HG02981 (cell line): Measurements from ENCODE around the gene OCEL1.

Source experiments
- ATAC-seq: cut with Tn5 transposase; IDR thresholded peaks from one replicate; pipeline ENCODE4 v1.9.1; 2021; ENCODE audit warnings: mild to moderate bottlenecking, moderate library complexity; ENCODE audit not compliant: unreplicated experiment

The OCEL1 gene

DNA sequence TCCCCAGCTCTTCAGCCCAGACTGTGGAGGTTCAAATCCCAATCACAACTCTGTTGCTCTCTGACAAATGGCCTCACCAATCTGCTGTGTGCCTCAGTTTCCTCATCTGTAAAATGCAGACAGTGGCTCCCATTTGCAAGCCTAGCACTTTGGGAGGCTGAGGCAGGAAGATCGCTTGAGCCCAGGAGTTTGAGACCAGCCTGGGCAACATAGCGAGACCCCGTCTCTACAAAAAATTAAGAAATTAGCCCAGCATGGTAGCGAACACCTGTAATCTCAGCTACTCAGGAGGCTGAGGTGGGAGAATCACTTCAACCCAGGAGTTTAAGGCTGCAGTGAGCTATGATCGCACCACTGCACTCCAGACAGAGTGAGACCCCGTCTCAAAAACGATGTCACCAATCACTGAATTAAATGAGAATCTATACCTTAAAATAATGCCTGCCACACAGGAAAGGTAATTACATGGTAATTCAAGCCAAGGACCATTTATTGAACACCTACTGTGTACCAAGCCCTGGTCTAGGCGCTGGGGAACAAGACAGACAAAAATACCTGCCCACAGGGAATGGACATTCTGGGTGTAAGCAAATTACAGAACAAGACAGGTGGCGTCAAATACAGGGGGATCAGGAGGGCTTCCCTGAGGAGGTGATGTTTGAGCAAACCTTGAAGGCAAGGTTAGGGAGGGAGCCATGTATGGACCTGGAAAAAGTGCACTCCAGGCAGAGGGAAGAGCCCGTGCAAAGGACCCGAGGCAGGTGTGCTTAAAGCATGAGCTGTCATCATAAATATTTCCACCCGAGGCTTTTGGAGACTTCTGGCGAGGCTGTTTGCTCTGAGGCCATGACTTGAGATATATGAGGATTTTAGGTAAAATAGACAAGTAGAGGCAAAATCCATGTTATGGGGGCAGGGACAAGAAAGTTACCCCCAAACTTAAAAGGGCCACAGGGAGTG, 12.0 kb downstream of the OCEL1 start:
- no peak for ATAC-seq

DNA sequence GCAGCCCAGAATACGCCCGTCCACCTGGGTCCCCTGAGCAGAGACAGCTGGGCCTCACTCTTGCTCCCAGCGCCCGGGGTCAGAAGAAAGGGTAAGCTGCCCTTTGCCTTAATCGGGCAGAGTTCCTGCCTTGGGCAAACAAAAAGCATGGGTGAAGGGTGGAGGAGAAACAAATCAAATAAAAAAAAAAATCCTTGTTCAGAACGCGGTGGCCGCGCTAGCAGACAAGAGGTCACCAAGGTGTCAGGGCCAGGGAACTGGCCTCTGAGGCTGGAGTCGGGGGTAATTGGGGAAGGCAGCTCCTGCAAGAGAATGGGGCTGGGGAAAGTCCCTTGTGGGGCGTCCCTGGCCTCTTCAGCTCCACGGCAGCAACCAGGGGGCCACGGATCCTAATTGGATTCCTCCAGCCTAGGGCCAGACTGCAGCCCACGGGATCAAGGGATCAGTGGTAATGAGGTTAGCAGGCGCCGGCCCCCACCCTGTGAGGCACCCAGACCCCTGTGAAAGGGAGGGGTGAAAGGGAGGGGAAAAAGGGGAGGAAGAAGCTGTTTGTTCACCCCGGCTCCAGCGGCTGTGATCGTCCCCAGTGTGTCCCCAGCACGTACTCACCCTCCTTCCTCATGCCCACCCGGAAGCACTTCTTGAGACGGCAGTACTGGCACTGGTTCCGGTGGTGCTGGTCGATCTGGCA, 14.2 kb downstream of the OCEL1 start:
- no peak for ATAC-seq

DNA sequence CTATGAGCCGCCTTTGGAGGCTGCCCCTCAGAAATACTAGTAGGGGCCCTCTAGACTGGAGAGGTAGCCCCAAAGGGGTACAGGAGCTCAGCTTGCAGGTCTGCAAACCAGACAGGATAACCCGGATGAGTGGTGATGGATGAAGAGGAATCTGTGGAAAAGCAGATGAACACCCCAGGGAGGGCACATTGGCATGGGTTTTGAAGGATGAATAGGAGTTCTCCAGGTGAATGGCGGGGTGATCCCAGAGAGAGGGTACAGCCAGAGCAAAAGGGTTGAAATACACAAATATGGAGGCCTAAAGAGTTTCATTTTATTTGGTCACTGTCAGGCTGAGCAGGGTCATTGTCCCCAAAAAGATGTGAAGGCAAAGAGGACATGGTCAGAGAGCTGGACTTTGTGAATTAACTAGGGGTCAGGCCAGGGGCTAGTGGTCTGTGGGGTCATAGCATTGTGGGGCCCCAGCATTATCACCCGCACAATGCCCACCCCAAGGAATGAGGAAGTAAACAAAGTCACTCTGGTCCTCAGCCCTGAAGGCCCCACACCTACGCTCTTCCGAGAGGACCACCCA, 14.9 kb downstream of the OCEL1 start:
- no peak for ATAC-seq

DNA sequence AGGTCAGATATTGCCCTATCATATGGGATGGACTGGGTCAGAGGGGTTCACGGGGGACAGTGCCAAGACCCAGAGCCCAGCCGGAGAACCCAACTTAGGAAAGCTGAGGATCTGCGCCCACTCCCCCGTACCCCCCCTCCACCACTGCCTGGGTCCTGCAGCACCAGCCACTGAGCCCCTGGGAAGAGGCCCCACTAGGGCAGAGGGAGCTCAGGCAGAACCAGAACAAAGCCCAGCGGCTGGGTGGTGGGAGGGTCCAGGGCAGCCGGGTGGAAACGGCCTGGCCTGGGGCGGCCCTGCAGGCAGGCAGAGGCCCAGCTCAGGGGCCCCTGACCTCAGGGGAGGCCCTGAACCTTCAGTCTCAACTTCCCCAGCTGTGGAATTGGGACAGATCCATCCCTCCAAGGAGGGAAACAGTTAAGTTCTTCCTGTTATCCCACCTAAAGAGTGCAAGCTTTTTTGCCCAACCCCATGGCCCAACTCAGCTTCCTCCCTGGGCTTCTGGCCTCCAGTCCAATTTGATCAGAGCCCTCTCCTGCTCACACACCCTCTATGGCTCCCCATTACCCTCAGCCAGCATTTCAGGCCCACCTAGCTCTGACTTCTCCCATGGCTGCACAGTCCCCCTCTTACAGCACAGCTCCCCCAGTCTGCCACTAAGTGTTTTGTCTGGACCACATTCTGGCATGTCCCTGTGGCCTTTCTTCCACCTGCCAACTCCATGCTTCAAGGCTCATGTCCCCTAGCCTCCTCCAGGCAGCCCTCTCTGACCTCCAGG, 16.6 kb downstream of the OCEL1 start:
- no peak for ATAC-seq

DNA sequence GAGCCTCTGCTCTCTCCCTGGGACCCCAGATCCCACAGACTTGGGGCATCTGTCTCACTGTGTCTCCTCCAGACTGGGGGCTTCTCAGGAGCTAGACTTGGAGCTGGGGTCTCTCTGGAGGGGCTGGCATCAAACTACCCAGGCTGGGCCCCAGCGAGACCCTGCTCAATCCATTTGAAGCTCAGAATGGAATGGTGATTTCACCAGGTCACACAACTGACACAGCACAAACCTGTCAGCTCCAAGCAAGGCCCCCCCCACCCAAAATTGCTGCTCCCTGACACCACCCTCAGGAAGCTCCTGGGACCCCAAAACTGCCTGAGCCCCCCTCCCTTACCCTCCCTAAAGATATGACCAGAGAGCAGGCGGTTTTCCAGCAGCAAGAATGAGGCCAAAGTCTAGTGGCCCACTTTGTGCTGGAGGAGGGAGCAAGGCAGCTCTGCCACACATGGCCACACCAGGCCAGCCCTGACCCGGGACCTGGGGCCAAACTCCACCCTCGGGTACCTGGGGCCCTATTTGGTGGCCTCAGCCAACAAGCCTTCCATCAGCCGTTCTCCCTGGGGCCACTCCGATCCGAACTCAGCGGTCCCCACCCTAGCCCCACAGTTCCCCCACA, 17.3 kb downstream of the OCEL1 start:
- ATAC-seq: no peak

DNA sequence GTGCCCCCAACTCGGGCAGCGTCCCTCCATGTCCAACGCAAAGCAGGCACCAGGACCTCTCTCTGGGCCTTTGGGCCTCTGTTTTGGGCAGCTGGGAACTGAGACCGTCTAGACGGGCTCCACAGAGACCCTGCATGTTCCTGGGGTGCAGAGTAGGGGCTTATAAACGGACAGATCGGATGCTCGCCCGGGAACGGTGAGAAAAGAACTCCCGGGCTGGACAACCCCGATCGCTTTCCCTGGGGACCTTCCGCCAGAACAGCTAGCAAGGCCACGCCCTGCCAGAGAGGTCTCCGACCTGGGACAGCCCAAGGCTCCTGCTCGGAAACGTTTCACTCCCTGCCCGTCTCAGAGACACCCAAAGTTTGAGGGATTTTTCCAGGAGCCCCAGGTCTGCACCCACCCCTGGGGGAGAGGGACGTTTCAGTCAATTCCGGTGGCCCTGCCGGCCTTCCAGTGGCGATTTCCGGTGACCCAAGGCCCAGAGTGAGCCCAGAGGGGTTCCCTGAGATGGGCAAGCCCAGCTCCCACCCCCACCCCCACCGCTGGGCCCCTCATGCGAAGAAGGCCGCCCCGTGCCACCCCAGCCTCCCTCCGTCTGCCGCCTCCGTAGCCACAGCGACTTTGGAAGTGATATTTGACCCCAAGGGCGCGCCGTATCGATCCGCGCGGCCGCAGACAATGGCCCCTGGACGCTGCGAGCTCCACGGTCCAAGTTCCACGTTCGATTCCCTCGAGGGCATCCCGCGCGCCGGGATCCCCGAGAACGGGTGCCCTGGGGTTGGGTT, 18.0 kb downstream of the OCEL1 start:
- no peak for ATAC-seq

DNA sequence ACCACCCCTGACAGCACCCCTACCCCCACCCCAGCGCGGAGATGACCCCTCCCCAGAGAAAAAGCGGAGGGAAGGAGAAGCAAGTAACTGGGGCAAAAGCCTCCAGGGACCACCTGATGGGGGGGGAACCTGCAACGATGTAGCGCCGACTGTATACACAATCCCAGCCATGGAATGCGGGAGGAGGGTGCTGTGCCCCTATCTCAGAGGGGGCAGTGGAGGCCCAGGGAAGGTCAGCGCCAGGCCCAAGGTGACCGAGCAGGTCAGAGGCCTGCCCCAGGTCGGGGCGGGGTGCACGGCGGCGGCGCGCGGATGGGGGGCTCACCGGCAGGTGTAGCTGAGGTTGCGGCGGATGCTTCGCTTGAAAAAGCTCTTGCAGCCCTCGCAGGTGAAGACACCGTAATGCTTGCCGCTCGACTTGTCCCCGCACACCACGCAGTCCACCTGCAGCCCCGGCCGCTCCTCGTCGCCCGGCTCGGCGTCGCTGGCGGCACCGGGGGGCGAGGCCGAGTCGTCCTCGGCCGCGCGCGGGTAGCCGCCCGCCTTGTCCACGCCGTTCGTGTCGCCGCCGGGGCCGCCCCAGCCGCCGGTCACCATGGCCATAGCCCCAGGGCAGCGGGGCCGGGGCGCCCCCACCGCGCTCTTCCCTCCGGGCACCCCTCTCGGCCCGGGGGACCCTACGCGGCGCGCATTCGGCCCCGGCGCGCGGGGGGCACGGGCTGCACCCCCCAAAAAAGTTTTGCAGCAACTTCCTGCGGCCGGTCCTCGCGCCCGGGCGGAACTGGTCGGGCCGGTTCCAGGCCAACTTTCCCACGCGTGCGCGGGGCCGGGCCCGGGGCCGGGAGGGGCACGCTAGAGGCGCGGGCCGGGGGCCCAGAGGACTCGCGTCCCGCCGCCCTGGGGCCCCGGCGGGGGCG, 18.9 kb downstream of the OCEL1 start:
- ATAC-seq: no peak

DNA sequence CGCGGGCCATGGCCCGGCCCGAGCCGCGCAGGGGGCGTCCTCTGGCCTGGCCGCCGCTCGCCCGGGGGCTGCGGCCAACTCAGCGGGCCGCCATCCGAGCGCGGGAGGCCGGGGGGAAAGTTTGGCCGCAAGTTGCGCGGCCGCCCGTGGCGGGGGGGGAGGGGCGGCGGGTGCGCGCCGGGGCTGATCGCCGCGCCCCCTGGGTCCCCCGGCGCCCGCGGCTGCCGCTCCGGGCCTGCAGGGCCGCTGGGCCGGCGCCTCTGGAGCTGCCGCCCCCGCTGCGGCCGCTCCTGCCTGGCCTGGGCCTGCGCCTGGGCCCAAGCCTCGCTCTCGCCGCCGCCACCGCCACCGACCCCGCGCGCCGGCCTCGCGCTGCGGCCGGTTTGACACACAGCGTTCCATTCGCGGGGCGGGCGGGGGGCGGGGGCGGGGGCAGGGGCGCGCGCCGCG, 19.5 kb downstream of the OCEL1 start, which contains the start of gene NR2F6:
NR2F6 (minus strand) TSS at position 385 of the 450 bp plus-strand sequence. CDS start 699 bp downstream, outside the sequence.
- ATAC-seq: no peak

DNA sequence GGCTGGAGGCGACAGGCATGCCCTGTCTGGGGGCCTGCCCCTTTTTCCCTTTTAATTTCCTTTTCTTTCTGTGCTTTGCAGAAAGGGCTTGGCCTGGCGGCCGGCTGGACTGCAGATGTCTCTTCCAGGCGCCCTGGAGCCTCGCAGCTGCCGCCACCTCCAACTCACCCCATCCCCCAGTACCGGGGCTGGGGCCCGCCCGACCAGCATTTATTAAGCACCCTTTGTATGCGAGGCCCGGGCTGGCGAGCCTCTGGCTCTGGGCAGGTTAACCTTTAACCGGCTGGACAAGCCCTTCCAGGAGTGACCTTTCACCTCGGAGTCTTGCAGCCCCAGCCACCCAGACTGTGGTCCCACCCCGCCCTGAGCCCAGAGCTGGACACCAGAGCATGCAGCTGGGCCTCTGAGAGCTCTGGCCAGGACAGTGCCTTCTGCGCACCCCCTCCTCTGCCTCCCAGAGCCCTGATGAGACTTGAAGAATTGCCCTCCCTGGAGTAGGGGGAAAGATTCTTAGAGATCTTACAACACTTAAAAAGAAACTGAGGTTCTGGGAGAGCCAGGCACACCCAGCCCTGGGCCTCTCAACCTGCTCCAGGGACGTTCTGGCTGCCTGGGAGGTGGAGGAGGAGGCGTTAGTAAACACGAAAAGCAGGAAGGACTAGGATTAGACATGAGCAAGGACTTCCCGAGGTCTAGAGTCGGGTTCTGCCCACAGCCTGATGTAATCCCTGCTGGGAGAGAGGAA, 20.8 kb downstream of the OCEL1 start:
- ATAC-seq: no peak

DNA sequence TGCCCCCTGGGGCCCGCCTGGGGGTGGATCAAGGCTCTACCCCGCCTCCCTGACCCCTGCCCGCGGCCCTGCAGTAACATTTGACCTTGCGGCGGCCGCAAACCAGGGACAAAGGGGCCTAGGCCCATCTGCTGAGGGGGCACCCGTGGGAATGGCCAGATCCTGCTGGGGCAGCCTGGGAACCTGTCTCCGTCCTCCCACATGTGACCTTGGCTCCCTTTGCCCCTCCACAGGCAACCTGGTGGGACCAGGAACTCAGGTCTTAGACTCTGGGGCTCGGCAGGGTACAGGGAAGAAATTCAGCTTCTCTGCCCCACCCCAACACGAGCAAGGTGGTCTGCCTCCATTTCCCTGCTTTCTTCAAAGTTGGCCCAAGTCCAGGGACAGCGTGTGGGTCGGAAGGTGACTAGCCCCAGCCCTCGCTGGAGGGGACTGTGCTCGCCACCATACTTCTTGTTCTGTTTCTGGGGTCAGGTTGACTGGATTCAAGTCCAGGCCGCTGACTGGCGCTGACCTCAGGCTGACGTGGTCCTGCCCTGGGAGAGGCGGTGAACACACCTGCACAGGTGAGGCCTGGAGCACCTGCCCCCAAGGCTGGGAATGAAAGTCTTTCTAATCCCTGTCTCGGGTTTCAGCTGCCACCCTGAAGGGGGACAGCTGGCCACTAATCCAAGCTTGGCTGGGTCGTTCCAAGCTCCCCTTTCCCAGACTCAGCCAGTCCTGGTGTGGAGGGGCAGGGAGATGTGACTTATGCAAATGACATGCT, 22.2 kb downstream of the OCEL1 start:
- ATAC-seq: no peak

DNA sequence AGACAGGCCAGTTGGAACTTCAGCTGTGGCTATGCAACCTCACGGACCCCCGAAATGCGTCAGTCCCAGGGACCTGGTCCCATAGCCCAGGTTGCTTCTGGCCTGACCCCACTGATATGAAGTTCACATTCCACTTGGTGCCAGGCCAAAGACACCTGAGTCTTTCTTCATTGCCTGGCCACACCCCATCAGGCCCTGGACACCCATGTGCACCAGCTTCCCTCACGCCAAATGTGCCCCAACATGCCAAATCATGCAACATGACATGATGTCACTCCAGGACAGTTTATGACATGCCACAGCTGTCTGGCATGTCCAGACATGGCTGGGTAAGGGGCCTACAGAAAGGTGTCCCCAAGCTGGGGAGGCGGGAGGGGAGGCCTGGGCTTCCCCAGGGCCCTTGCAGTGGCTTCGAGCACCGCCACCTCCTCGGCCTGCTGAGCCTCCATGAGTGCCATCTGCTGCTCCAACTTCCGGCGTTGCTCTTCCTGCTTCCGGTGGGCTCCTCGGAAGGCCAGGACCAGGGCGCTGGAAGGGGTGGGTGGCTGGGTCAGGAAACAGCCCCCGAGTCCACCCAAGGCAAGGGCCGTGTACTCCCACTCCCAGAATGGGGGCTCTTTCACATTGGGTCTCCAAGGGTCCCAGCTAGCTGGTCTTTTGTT, 24.0 kb downstream of the OCEL1 start:
- ATAC-seq: no peak

DNA sequence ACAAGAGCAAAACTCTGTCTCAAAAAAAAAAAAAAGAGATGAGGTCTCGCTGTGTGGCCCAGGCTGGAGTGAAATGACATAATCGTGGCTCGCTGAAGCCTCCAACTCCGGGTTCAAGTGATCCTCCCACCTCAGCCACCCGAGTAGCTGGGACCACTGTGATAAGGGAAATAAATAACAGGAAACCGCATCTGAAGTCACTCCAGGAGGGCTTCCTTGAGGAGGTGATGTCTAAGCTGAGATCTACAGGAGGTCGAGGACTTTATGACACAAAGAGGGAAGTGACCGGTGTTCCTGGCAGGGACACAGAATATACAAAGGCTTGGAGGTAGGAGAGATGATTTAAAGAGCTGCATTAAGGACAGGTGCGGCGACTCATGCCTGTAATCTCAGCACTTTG, 28.6 kb downstream of the OCEL1 start:
- ATAC-seq: no peak

DNA sequence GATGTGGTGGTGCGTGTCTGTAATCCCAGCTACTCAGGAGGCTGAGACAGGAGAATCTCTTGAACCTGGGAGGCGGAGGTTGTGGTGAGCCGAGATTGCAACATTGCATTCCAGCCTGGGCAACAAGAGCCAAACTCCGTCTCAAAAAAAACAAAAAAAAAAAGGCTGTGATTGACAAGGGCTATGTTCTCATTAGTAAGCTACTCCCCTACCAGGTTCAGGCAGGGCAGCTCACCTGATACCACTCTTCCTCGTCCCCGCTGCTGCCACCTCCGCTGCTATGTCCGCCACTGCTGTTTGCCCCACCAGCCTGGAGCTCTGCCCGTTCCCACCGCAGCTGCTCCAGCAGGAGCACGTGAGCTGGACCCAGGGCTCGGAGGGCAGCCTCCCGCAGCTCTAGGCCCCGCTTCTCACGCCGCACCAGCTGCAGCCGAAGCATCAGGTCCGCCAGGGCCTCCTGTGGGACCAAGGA, 29.2 kb downstream of the OCEL1 start:
- ATAC-seq: no peak

DNA sequence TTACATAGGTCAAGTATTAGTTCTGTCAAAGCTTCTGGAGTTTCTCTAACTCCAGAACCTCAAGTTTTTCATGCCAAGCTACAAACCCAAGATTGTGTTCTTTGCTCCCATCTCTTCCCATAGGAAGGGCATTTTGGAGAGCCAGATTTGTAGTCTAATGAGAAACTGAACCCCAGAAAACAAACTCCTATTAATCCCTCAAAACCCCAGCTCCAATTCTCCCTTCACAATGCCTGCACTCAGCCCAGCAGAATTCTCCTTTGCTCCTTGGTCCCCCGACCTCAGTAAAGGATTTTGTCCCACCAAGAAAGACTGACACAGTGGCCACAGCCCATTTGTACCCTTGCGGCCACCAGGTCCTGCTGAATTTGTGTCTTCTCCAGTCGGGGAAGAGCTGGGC, 30.1 kb downstream of the OCEL1 start:
- no peak for ATAC-seq

DNA sequence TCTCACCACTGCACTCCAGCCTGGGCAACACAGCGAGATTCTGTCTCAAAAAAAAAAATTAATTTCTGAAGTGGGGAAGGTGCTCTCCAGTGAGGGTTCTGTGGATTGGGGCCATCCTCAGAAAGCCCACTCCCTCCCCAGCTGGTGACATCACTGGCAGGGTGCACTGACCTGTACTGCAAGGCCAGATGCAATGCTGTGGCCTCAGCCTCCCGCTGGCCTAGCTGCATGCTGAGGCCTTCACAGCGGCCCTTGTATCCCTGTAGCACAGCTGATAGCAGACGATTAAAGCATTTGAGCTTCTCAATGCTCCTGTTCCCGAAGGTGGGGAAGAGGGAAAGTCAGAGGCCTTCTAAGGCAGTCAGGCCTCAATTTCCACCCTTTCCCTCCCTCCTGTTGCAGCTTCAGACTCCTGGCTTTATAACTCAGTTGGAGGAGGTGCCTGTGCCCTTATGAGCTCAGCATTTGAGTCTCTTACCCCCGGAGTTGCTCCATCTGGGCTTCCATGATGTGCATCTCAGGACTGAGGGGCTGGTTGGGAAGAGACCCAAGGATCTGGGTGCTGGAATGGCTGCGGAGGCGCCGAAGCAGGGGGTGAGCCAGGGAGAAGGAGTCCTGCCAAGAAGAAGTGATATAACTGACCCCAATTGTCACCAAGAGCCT, 33.2 kb downstream of the OCEL1 start:
- ATAC-seq: no peak

DNA sequence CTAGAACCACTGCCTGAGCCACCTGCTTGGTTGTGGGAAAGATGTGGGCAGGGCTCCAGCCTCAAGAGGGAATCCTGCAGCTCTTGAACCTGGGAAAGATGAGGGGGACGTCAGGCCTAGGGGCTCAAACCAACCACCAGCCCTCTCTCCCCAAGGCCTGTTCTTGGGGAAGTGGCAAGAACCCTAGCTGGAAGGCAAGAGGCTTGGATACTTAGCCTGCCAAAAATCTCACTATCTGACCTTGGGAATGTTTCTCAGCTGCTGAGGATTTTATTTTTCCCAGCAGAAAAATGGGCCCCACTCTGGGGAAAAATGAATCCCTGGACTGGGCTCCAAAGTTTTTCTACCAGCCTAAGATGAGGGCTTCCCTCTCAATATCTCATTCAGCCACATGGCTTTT, 33.9 kb downstream of the OCEL1 start:
- ATAC-seq: no peak
